H7 (cell line): ENCODE results near the gene VPS41. TPM values are rescaled to one million over a fixed set of nuclear protein-coding genes. Genes with fewer than 3 reads are reported as not detected.

Experiments
- DNase-seq: peaks from one replicate; pipeline ENCODE4 v3.0.0; 2012
- H3K27me3 ChIP-seq: 2 replicates; pipeline ENCODE4 v1.6.0; 2011; ENCODE audit warnings: mild to moderate bottlenecking, low read length; ENCODE audit not compliant: control insufficient read depth, insufficient read depth
- H3K36me3 ChIP-seq: replicated peaks from 2 replicates; pipeline ENCODE4 v1.5.1; 2011; ENCODE audit warnings: low read length; ENCODE audit not compliant: control insufficient read depth, insufficient read depth
- H3K4me3 ChIP-seq: 2 replicates; pipeline ENCODE4 v1.5.1; 2011; ENCODE audit warnings: low read depth, mild to moderate bottlenecking, control low read depth, low read length, moderate library complexity; ENCODE audit not compliant: insufficient read depth
- total RNA-seq: library from RNA; depleted of rRNA; stranded (reverse); fragments of >200 nt; shearing (Covaris generic); gene quantifications from 2 replicates; pipeline ENCODE4 v1.2.3, GENCODE V29; 2014

VPS41 gene
- total RNA-seq, 1 experiment from 2014 or later: 12.3 TPM

DNA sequence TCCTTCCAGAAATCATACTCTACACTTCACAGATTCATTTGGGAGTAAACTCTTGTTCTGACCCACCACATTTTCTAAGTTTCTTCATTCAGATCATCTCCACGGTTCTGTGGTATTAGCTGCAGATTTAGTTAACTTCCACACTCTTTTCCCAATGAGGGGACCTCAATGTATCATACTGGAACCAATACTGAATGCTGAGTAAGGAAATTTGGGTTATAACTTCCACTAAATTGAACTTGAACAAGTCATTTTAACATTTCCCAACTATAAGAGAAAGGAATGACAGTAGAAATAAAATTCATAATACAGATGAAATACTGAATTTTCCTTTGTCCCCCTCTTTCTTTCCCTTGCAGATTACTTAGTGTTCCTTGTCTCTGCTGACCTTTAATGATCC, 131.4 kb downstream of the VPS41 start:
- no peak for DNase-seq
- no peaks in the 10 kb centered on the region for H3K27me3 ChIP-seq

DNA sequence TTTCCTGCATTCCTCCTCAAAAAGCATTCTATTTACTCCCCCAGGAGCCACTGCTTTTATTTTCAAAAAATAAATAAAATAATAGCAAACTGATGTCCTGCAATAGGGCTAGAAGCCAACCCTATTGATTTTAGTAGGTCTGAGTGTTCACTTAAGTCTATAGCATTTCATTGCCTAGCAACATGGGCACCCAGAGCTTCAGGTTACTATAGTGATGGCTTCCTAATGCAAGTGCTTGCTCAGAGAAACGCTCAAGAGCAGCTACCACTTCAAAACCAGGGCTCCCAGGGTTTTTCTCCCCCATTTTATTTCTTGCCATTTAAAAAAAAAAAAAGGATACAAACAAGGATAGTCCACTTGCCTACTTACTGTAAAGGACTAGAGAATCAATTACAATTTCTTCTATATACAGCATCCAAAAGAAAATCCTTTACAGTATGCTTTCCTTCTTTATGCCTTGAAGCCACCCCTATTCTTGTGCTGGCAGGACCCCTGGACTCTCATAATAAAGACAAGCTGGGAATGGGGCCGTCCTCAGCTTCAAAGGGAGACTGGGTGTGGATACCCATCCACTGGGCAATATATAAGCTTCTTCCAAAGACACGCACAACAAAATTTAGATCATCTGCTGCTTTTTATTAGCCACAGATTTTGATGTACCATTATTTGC, 133.3 kb downstream of the VPS41 start:
- no peaks in the 10 kb centered on the region for H3K36me3 ChIP-seq
- peak; percentile 2 for DNase-seq
- no peaks in the 10 kb centered on the region for H3K27me3 ChIP-seq
- H3K4me3 ChIP-seq: no peak overlapping the region

More for the DNA sequence above, 131.4 kb downstream of the VPS41 start:
- no peaks in the 10 kb centered on the region for H3K36me3 ChIP-seq
- no peak overlapping the region for H3K4me3 ChIP-seq

DNA sequence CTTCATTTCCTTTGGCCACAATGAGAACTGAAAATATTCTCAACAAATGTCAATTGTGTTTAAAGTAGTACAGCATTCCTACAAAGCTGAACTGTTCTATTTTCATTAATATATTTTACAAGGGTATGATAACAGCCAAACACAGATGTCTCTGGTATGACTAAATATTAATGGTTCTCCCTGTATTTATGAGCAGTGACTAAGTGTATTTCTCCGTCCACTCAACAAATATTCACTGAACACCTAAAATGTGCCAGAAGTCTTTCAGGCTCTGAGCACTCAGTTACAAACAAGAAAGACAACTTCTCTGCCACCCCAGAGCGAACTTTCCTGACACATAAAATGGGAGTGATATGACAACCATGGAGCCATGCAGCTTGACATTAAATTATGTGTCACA, 135.6 kb downstream of the VPS41 start:
- Histone ChIP-seq H3K27me3 (no peaks in the 10 kb centered on the region), H3K36me3 (peaks cover 1% of the 10 kb centered on the region), H3K4me3 (no peak overlapping the region)
- DNase-seq: no peak

DNA sequence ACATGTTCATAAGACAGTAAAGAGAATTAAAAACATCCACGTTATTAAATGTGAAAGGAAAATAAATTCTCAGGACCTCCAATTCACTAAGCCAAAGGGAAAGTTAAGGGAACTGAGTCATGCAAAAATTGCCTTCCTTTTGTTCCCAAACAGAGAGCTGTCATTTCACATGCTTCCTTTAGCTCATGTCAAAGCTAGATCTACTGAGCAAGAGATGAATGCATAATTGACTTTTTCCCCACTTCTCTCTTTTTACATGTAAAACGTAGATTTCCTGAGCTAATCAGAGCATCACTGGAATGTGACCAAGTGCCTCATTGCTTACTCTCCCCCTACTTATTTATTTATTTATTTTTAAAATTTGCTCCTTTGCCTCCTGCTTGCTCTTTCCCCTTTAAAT, 148.8 kb downstream of the VPS41 start:
- no peaks in the 10 kb centered on the region for H3K36me3 ChIP-seq
- H3K4me3 ChIP-seq: no peak overlapping the region
- no peaks in the 10 kb centered on the region for H3K27me3 ChIP-seq
- DNase-seq: no peak

DNA sequence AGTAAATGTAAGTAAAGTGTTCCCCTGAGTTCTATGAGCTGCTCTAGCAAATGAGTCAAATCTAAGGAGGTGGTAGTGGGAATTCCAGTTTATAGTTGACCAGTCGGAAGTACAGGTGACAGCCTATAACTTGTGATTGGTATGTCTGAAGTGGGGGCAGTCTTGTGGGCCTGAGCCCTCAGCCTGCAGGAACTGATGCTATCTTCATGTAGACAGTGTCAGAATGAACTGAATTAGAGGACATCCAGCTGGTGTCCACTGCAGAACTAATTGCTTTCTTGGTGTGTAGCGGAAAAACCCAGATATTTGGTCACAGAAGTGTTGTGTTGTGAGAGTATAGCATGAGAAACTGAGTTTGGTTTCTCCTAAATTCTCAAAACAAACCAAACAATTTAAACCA, 150.0 kb downstream of the VPS41 start:
- Histone ChIP-seq H3K36me3 (no peaks in the 10 kb centered on the region), H3K27me3 (no peaks in the 10 kb centered on the region), H3K4me3 (no peak overlapping the region)
- DNase-seq: no peak

DNA sequence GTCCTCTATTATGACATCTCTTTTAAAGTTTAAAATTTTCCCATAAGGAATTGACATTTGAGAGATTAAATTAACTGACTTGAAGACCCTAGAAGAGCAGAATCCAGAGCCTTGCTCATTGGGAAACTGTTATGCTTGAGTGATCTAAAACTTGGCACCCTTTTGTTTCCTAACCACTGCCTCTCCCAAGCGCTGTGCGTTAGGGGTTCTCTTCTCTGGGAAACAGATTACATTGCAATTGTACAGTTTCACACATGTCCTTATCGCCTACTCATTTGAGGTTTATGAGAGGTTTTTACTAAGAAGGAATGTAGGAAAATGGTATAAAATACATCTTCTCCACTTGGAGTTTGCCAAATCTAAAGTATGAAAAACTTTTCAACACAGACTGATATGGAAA, 151.1 kb downstream of the VPS41 start:
- DNase-seq: no peak
- Histone ChIP-seq H3K27me3 (no peaks in the 10 kb centered on the region), H3K36me3 (no peaks in the 10 kb centered on the region), H3K4me3 (no peak overlapping the region)

DNA sequence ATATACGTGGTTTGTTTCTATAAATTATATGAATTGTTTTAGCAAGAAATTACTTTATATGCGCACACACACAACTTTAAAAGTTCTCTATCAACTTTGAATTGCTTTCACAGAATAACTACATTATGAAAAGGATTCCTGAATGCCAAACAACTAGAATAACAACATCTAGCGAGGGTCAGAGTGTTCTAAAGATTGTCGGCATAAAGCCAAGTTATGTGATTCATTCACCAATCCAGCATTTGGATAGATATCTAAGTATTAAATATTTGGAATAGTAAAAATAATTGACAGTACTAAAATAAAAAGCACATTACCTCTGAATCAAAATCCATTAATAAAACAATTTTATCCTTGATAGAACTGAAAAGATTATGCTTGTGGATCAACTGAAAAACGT, 152.5 kb downstream of the VPS41 start:
- no peak for DNase-seq
- no peaks in the 10 kb centered on the region for H3K36me3 ChIP-seq
- H3K4me3 ChIP-seq: no peak overlapping the region
- H3K27me3 ChIP-seq: no peaks in the 10 kb centered on the region

DNA sequence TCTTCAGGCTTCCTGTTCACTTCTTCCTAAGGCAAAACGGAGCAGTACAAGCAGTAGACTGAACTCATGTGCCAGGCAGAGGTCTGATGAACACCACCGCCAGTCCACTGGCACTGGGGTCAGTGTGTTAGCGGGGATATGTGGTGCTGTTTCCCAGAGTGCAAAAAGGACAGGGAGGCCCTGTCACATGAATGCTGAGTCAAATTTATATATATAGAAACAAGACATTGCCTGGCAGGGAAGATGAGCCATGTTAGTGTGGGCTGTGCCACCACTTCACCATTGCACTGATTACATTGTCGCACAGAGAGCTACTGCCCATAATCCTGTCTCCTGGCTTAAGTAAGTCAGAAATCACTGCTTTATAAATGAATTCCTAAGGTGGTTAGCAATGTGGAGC, 155.6 kb downstream of the VPS41 start:
- H3K4me3 ChIP-seq: no peak overlapping the region
- H3K27me3 ChIP-seq: no peaks in the 10 kb centered on the region
- DNase-seq: no peak
- H3K36me3 ChIP-seq: no peaks in the 10 kb centered on the region

DNA sequence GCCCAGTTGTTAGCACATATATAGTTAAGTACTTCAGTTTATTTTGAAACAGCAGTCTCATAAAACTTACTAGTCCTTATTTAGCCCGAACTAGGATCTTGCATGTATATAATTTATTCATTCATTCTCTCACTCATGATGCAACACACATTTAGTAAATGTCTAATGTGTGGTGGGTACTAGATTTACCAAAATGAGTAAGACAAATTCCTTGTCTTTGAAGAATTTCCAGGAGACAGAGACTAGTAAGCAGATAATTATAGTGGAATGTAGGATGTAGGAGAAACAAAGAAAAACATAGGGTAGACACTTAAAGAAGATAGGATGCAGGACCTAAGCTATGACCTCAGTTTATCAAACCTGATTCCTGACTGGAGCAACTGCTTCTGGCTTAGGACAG, 157.6 kb downstream of the VPS41 start:
- no peak for DNase-seq
- Histone ChIP-seq H3K36me3 (no peaks in the 10 kb centered on the region), H3K27me3 (no peaks in the 10 kb centered on the region), H3K4me3 (no peak overlapping the region)

DNA sequence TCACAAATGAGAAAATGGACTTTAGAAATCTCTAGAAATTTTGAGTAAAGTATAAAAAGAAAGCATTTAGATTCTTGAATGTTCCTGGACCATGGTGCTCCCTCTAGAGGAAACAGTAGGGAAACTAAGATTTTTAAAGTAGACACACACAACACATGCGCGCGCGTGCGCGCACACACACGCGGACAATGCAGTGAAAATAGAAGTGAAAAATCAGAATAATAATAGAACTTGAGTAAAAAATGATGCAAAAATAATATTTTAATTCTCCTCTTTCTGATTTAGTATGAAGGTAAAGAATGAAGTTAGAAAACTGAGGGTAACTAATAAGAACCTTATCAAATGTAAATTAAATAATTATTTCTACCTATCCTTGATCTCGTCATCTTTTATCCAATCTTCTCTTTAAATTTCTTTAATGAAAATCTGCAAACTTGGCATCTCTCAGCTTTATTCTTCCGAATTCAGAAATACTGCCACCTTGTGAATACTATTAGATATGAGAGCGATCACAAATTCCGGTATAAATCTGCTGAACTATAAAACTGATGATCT, 160.9 kb downstream of the VPS41 start:
- Histone ChIP-seq H3K4me3 (no peak overlapping the region), H3K36me3 (no peaks in the 10 kb centered on the region; the same call in 1 of the 2 replicates), H3K27me3 (no peaks in the 10 kb centered on the region)
- no peak for DNase-seq

DNA sequence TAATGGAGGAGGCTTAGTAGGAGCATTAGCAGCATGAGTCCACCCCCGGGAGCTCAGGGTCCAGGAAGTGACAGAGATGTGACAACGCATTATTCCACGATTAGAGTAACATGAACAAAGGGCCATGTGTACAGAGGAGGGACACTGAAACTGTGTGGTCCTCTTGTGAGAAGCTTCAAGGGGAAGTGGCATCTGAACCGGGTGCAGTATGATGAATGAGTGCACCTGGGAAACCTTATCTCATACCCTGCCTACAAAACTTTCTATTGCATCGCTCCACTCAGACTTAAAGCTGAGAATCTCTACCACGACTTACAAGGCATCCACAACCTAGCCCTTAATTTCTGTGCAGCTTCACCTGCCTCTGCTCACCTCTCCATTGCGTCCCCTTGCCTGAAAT, 162.6 kb downstream of the VPS41 start:
- no peak overlapping the region for H3K4me3 ChIP-seq
- DNase-seq: no peak

DNA sequence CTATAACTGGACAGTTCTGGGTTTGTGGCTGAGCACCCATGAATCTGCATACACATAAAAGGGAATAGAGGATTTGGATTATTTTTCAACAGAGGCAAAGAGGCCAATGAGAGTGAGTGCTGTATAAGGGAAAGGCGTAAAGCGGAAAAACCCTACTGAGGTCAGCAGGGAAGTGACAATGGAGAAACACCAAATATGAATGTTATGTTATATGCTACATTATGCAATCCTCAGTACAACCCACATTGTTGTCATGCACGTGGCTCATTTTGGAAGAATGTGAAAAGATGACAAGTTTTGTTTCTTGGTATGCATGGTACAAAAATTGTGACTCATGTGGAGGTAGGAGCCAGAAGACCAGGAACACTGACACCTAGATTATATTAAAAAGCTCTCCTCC, 164.2 kb downstream of the VPS41 start:
- Histone ChIP-seq H3K27me3 (no peaks in the 10 kb centered on the region), H3K36me3 (no peaks in the 10 kb centered on the region; the same call in none of the 2 replicates), H3K4me3 (no peak overlapping the region)
- no peak for DNase-seq

More for the DNA sequence above, 162.6 kb downstream of the VPS41 start:
- no peaks in the 10 kb centered on the region; the same call in none of the 2 replicates for H3K36me3 ChIP-seq
- H3K27me3 ChIP-seq: no peaks in the 10 kb centered on the region

DNA sequence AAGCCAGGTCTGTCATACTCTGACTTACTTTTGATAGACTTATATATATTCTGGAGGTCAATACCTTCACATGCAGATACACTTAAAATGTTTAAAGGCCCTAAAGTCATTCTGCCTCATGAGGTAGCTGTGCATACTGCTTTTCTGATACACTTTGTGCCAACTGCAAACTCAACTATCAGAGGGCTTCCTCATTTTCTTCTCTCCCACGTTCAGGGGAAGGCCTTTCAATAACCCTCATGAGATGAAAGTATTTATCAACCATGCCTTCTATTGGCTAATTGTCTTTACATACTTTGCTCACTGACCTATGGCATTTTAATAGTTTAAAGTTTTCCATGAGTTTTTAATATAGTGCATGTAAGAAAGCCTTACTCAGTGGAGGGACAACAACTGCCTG, 165.1 kb downstream of the VPS41 start:
- H3K27me3 ChIP-seq: no peaks in the 10 kb centered on the region
- H3K4me3 ChIP-seq: no peak overlapping the region
- H3K36me3 ChIP-seq: no peaks in the 10 kb centered on the region; the same call in none of the 2 replicates
- DNase-seq: no peak

DNA sequence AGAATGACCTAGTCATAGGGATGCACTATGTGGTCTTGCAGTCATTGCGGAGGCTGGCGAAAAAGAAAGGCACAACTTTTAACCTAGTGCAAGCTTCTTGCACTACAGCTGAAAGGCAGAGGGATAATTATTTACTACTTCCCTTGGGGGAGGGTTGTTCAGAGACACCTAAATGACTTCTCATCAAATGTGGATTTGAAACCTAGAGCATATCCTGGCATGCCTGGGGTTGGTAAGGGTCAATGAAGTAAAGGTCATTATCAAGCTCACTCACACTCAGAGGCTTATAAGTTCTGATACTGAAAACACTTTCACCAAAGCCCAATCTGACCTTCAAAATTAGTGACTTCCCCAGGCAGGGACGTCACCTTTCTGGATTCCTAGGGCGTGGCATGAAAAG, 168.9 kb downstream of the VPS41 start:
- H3K4me3 ChIP-seq: no peak overlapping the region
- no peak for DNase-seq
- H3K36me3 ChIP-seq: no peaks in the 10 kb centered on the region; the same call in none of the 2 replicates
- H3K27me3 ChIP-seq: no peaks in the 10 kb centered on the region

DNA sequence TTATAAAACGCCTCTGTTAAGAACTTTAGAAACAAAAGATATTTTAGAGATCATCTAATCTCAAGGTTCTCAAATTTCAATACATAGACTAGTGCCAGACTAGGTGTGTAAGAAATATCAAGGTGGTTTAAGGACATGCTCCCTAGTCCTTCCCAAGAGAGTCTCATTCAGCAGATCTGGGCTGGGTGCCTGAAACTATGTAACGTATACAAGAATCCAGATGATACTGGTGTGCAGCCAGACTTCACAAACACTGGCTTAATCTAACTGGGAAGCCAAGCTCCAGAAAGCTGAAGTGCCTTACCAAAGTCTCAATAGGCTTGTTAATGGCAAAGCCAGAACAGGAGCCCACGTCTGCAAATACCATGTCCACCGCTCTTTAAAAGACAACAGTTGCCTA, 172.9 kb downstream of the VPS41 start:
- H3K4me3 ChIP-seq: no peak overlapping the region
- no peak for DNase-seq
- H3K36me3 ChIP-seq: no peaks in the 10 kb centered on the region
- H3K27me3 ChIP-seq: no peaks in the 10 kb centered on the region
